Subcutaneous preadipocyte (primary cell): ENCODE measurements around the gene CTDSPL2. TPM values are rescaled to one million over a fixed set of nuclear protein-coding genes. Genes with fewer than 3 reads are reported as not detected.

ENCODE experiments used
- total RNA-seq: library from RNA; depleted of rRNA; stranded (reverse); fragments of >200 nt; gene quantifications from 2 replicates; pipeline ENCODE4 v1.2.3, GENCODE V29; 2012

The CTDSPL2 gene
- 40.1 and 58.6 TPM in 2 replicates for total RNA-seq

GRCh38 chr15:44426975-44427755 is at the start of gene CTDSPL2:
CTDSPL2 (plus strand) TSS chr15:44427629; CDS start chr15:44459015, 31,386 bp downstream.

DNA sequence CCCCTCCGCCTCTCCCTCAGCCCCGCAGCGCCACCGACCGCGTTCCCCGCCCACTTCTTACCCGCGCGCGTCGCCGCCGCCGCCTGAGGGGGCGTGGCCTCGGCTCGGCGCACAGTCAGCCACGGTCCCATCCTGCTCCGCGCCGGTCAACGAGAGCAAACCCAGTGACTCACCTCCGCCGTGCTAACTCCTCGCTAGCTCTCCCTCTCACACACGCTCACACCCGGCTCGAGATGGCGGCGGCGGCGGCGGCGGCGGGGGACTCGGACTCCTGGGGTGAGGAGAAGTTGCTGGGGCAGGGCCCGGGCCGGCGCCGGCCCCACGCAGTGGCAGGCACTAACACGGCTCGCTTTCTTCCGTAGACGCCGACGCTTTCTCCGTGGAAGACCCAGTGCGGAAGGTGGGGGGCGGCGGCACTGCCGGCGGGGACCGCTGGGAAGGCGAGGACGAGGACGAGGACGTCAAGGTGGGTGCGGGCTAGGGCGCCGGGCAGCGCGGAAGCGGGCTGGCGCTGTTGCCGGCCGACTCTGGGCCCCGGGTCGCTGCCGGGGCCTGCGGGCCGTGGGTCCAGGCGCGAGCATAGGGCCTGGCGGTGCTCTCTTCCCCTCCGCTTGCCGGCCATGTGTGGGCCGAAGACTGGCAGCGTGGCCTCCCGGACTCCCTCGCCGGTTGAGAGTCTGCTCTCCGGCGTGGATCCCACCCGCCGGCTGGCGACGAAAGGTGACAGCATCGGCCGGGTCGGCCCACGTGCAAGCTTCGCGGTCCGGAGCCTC is 109.7 kb downstream of the CTDSPL2 start, which contains the start of gene EIF3J:
Gene EIF3J, plus strand, starts transcription at position 186 of the 773 bp plus-strand sequence. Its CDS starts 48 bp downstream, at position 234.

Other genes starting within 250 kb of the CTDSPL2 start
- under 0.01 and 0.20 TPM in 2 replicates for gene FRMD5, start 232.4 kb upstream of the CTDSPL2 start, total RNA-seq
- 83.0 and 93.2 TPM in 2 replicates for gene GOLM2, start 138.9 kb upstream of the CTDSPL2 start, total RNA-seq
- gene EIF3J, start 109.5 kb downstream of the CTDSPL2 start, total RNA-seq: 28.3 and 36.4 TPM in 2 replicates
- gene SPG11, start 236.0 kb downstream of the CTDSPL2 start, total RNA-seq: 77.5 and 89.9 TPM in 2 replicates